Measurements from ENCODE around the gene RAPSN.

DNA sequence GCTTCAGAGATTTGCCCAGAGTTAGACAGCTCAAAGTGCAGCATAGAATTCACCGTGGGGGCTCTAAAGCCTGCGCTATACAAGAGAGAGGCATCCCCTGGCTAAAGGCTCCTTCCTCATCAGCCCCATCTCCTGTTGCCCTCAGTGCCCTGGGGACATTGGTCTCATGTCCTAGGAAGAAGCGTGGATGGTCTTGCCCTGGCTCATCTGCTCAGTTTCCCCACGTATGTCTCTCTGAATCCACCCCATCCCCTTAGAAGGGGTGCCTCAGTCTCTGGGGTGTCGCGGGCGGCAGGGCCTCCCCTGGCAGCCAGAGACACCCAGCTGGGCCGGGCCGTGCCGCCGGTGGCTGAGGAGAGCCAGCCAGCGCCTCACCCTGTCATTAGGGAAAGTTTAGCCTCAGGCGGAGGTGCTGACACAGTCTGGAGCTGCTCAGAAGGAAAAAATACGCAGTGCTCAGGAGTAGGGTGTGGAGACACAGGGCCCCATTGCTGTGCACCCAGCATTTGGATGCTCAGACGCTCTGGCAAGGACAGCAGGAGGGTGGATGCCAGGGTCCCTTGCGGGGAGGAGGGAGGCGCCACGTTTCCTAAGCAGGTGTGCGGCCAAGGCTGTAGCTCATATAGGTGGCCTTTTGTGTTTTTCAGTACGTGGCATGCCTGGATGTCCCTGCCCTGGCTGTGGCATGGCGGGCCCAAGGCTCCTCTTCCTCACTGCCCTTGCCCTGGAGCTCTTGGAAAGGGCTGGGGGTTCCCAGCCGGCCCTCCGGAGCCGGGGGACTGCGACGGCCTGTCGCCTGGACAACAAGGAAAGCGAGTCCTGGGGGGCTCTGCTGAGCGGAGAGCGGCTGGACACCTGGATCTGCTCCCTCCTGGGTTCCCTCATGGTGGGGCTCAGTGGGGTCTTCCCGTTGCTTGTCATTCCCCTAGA lies 39.2 kb downstream of the RAPSN start:
- TF ChIP-seq EZH2 (IDR thresholded peaks at IDR 0.05) (no peak), POLR2AphosphoS5 (IDR thresholded peaks at IDR 0.05; ENCODE audit: borderline replicate concordance, low read depth, low read length) (no peak)
